ENCODE results near the gene AGAP1. TPM values are rescaled to one million over a fixed set of nuclear protein-coding genes. Genes with fewer than 3 reads are reported as not detected.

The AGAP1 gene
- total and polyA plus RNA-seq, 2 donors (not counting 3 experiments of a cell fraction or from before 2014, with no cell fraction given), result 10.2 to 20.9 TPM

DNA sequence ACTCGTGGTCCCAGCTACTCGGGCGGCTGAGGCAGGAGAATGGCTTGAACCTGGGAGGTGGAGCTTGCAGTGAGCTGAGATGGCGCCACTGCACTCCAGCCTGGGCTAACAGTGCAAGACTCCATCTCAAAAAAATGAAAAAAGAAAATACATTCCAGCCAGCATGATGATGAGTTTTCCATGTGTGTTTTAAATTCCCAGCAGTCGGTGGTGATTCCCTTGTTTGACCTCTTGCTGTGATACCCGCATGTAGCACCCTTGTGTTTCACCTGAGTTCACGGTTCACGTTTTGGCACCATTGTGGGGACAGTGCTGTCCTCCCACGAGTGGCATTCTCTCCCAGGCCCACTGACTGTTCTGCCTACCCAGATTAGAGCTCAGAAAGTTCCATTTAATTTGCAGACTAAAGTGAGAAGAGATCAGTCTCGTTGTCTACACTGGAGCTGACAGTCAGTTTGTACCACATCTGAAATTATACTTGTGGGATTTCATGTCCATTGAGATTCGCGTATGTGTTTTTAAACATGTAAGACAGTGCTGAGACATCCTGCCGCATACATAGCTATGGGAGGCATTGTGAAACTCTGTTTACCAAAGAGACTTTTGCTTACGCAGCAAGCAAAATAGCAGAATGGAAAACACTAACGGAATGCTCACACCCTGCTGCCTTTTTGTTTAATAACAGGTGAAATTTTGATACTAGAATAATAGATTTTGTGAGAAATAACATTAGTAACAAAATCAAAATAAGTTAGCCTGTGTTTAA, 517.3 kb downstream of the AGAP1 start:
- no TSS peak for BruUV-seq (replicated peaks)
- Histone ChIP-seq H3K27ac (ENCODE audit: insufficient read depth, low read depth, low read length) (no peak overlapping the region), H3K4me3 (replicated peaks in 1 of 3; ENCODE audit: insufficient read depth in 1 of 3, low read depth in 1 of 3, low read length in 3 of 3) (no peak overlapping the region), H3K36me3 (ENCODE audit: control insufficient read depth in 2 of 2, extremely low read depth in 1 of 2, insufficient read depth in 2 of 2, low read length in 2 of 2) (no peaks in the 10 kb centered on the region), H3K4me2 (ENCODE audit: insufficient read depth, low read length) (no peak overlapping the region), H3K9me1 (replicated peaks; ENCODE audit: control insufficient read depth, extremely low read depth, insufficient read depth, low read length) (no peaks in the 10 kb centered on the region), H3K79me2 (ENCODE audit: control insufficient read depth, insufficient read depth, low read length) (no peaks in the 10 kb centered on the region), H3K27me3 (ENCODE audit: control insufficient read depth in 2 of 2, insufficient read depth in 2 of 2, low read length in 2 of 2) (no peaks in the 10 kb centered on the region), H3K9me3 (replicated peaks; ENCODE audit: control insufficient read depth, insufficient read depth, low read length) (no peaks in the 10 kb centered on the region), H3K4me1 (ENCODE audit: control insufficient read depth, extremely low read depth, insufficient read depth, low read length) (no peaks in the 10 kb centered on the region), H2AFZ (ENCODE audit: low read depth, low read length) (no peak overlapping the region), H4K20me1 (replicated peaks; ENCODE audit: control insufficient read depth, extremely low read depth, insufficient read depth, low read length) (no peaks in the 10 kb centered on the region), H3K9ac (replicated peaks; ENCODE audit: extremely low read depth, insufficient read depth, low read length) (no peak overlapping the region)
- CTCF ChIA-PET, result no interaction called here
- FAIRE-seq, result no peak
- dilution Hi-C loops (cut with MboI; ENCODE audit: extremely low pct_ligation_motif_present, low sequenced_read_pairs), result no loop called here
- TF ChIP-seq, protein P1, sequence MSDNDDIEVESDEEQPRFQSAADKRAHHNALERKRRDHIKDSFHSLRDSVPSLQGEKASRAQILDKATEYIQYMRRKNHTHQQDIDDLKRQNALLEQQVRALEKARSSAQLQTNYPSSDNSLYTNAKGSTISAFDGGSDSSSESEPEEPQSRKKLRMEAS (IDR thresholded peaks at IDR 0.05; ENCODE audit: insufficient read depth, insufficient read length), result no peak
- TF ChIP-seq POLR2AphosphoS5 (IDR thresholded peaks at IDR 0.05; ENCODE audit: insufficient read depth, low read depth, low read length), result no peak
- no peak for TF ChIP-seq JUN (IDR thresholded peaks at IDR 0.05; ENCODE audit: borderline replicate concordance, insufficient read depth, insufficient read length, low read depth)
- TF ChIP-seq, protein P2, sequence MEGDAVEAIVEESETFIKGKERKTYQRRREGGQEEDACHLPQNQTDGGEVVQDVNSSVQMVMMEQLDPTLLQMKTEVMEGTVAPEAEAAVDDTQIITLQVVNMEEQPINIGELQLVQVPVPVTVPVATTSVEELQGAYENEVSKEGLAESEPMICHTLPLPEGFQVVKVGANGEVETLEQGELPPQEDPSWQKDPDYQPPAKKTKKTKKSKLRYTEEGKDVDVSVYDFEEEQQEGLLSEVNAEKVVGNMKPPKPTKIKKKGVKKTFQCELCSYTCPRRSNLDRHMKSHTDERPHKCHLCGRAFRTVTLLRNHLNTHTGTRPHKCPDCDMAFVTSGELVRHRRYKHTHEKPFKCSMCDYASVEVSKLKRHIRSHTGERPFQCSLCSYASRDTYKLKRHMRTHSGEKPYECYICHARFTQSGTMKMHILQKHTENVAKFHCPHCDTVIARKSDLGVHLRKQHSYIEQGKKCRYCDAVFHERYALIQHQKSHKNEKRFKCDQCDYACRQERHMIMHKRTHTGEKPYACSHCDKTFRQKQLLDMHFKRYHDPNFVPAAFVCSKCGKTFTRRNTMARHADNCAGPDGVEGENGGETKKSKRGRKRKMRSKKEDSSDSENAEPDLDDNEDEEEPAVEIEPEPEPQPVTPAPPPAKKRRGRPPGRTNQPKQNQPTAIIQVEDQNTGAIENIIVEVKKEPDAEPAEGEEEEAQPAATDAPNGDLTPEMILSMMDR (IDR thresholded peaks at IDR 0.05; ENCODE audit: extremely low read depth in 1 of 2, insufficient read depth in 1 of 2, low read depth in 1 of 2, low read length in 2 of 2), result no peak
- TF ChIP-seq GATA2 (IDR thresholded peaks at IDR 0.05; ENCODE audit: insufficient read depth, insufficient read length, low read depth, low read length), result no peak
- no peak for TF ChIP-seq FOS (IDR thresholded peaks at IDR 0.05; ENCODE audit: borderline replicate concordance, insufficient read depth, low read length)
- no peak for TF ChIP-seq EZH2 (IDR thresholded peaks at IDR 0.05; ENCODE audit: borderline replicate concordance, low read depth, low read length, severe bottlenecking)
- no peak for TF ChIP-seq MYC (IDR thresholded peaks at IDR 0.05; ENCODE audit: low read depth, low read length)
- TF ChIP-seq POLR2A (IDR thresholded peaks at IDR 0.05; ENCODE audit: low read depth, low read length), result no peak
- POLR2A ChIA-PET, result interaction anchor here (0.5 kb wide), 1 partner anchor 10 kb away, joined by 5 read pairs; no protein-coding TSS in a partner anchor
- no peak for DNase-seq (ENCODE audit: low read depth, low spot score)
- intact Hi-C loops (cut with micrococcal nuclease), result no loop called here

Data from endothelial cell of umbilical vein (primary cell).